C1 segment of cervical spinal cord (tissue), 14 donors: ENCODE data around the gene TCERG1L.
A peak's percentile ranks its signal among the peaks of the same experiment; 100 is the strongest.
"Not testable (repeated sequence)": the region's sequence is repeated elsewhere in the genome, so short reads cannot be mapped to it uniquely, and the experiment has no call there.

Experiments used
- DNase-seq, 14 donors: peaks; one replicate each; lab custom pipeline; 2025; lab: John Stamatoyannopoulos, UW

The TCERG1L gene

GRCh38 chr10:131086511-131086910, 225.0 kb downstream of the TCERG1L start:
- DNase-seq, result no peak

- no peak for DNase-seq
These were observed 225.4 kb downstream of the TCERG1L start for GRCh38 chr10:131086094-131086493.

- DNase-seq, result no peak
These were observed 226.2 kb downstream of the TCERG1L start for GRCh38 chr10:131085091-131085860.

GRCh38 chr10:131084791-131085090, 226.8 kb downstream of the TCERG1L start:
- DNase-seq, result no peak

- DNase-seq, result no peak
These were observed 227.4 kb downstream of the TCERG1L start for GRCh38 chr10:131083915-131084790.

GRCh38 chr10:131082991-131083481, 228.5 kb downstream of the TCERG1L start:
- DNase-seq, result no peak

GRCh38 chr10:131082201-131082850, 229.2 kb downstream of the TCERG1L start:
- no peak for DNase-seq

GRCh38 chr10:131081786-131082185, 229.7 kb downstream of the TCERG1L start:
- DNase-seq, result no peak

GRCh38 chr10:131081376-131081775, 230.1 kb downstream of the TCERG1L start:
- DNase-seq, result peak in 1 of 14 donors; percentile 20

- DNase-seq, result no peak
These were observed 230.9 kb downstream of the TCERG1L start for GRCh38 chr10:131080571-131080970.

GRCh38 chr10:131079314-131079713, 232.2 kb downstream of the TCERG1L start:
- no peak for DNase-seq

GRCh38 chr10:131078882-131079280, 232.6 kb downstream of the TCERG1L start:
- DNase-seq, result not testable (repeated sequence)

GRCh38 chr10:131078131-131078881, 233.2 kb downstream of the TCERG1L start:
- no peak for DNase-seq

- DNase-seq, result no peak
These were observed 233.8 kb downstream of the TCERG1L start for GRCh38 chr10:131077724-131078123.

GRCh38 chr10:131077031-131077430, 234.5 kb downstream of the TCERG1L start:
- DNase-seq, result no peak

GRCh38 chr10:131076356-131076755, 235.2 kb downstream of the TCERG1L start:
- DNase-seq, result no peak

- DNase-seq, result no peak
These were observed 236.2 kb downstream of the TCERG1L start for GRCh38 chr10:131075218-131075770.

- DNase-seq, result no peak
These were observed 236.8 kb downstream of the TCERG1L start for GRCh38 chr10:131074682-131075081.

GRCh38 chr10:131073469-131074035, 238.0 kb downstream of the TCERG1L start:
- DNase-seq, result no peak

GRCh38 chr10:131072651-131073468, 238.7 kb downstream of the TCERG1L start:
- DNase-seq, result no peak
